Suppressor macrophage (primary cell): ENCODE measurements around the gene NDUFS6.
"Not testable (repeated sequence)": the region's sequence is repeated elsewhere in the genome, so short reads cannot be mapped to it uniquely, and the experiment has no call there.

Source experiments
- DNase-seq, 4 experiments: peaks; one replicate each; pipeline ENCODE4 v3.0.0-alpha.2; 2020 to 2022

The NDUFS6 gene

DNA sequence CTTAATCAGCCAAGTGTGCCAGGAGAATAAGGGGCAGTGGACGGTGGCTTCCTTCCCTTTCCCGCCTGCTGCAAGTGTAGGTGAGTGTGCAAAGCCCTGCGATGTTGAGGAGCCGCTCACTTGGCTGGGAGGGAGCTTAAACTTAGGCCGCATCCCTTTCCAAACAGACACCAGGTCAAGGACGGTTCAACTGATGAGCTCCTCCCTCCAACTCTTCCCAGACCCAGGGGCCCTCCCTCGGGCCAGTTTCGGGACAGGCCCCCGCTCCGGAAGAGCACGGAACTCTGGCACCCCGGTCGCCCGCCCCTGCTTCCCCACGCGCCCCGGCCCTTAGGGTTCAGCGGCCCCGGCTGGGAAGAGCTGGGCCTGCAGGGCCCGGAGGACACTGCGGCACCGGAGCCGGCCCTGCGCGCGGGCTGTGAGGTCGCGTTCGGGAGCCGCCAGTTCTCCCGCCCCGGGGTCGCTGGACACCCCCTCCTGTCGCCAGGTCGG lies 2.1 kb upstream of the NDUFS6 start:
- peak; percentile 50 to 78 (median 65) for DNase-seq

DNA sequence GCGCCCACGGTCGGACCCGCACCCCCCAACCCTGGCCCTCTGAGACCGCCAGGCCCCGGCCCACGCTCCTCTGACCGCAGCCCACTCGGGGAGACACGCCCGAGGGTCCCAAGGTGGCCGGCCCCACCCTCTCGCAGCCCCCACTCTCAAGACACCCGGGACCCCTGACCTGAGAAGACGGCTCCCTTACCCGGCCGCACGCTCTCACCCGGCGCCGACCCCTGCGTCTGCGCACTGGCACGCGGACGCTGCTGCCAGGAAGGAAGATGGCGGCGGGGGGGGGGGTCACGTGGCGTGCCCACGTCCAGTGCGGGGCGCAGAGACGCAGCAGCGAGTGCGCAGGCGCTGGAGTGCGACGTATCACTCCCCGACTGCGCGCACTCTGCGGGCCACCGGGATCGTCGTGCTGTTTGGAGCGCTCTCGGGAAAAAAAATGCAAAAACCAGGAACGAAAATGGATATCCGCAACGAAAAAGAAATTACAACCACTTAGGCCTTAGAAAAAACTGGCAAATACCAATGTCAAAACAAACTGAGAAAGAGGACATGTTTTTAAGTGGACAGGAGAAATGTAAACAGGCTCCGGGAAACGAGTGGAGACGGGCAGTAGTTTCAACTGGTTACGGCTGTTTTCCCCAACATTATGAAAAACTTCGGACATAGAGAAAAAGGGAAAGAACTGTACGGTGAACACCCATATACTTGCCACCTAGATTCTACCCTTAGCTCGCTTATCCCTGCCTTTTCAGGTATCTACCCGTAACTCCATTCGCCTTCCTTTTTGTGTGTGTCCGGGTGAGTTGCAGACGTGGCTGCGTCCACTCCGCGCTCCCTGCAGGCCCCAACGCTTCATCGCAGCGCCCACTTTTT lies 1.4 kb upstream of the NDUFS6 start, which contains the start of gene MRPL36:
TSS of gene MRPL36 (minus strand) at position 236 of the 870 bp plus-strand sequence. CDS start 902 bp downstream, outside the sequence.
- DNase-seq = peak; percentile 95 to 98 (median 98)

DNA sequence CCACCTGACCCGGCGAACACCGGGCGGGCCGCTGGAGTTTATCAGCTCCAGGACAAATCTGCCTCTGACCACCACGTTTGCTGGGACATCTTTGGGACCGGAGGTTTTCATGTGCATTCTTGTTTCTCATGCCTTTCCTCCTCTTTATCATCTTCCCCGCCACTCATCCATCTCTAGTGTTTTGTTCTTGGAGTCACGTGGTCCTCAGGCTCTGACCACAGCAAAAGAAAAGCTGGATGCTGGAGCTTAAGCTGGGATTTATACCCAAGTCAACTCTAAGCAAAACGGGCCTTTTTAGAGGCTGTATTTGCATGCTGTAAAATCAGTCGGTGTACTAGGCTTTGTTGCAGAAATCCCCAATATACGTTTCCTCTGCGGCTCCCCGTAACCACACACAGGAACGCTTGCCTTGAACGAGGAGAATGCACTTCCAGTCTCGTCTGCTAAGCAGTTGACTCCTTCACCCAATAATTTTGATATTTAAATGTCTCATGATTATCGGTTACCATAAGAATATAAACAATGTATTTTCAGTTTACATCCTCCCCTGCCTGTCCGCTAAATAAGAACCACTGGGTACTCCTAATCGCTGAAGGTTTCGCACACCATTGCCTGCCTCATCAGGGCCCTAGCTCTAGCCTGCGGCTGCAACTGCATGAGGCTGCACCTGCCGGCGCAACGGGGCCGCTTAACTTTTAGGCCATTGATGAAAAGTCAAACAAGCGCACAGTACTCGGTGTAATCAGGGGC lies 560 bp upstream of the NDUFS6 start:
- peak; percentile 10 to 25 (median 13) for DNase-seq

DNA sequence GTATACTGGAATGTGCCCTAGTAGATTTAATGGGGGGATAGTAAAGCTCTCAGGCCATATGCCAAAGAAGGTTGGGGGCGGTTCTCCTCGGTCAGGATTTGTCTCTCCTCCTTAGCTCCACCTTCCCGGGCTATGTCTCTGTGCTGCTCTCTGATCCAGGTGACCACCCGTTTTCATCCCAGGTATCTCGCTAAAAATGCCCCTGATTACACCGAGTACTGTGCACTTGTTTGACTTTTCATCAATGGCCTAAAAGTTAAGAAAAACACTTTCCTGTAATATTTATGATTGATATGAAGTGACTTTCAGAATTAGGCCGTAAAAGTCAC lies 724 bp downstream of the NDUFS6 start:
- DNase-seq = peak in 2 of 4 experiments; percentile 5 to 20

DNA sequence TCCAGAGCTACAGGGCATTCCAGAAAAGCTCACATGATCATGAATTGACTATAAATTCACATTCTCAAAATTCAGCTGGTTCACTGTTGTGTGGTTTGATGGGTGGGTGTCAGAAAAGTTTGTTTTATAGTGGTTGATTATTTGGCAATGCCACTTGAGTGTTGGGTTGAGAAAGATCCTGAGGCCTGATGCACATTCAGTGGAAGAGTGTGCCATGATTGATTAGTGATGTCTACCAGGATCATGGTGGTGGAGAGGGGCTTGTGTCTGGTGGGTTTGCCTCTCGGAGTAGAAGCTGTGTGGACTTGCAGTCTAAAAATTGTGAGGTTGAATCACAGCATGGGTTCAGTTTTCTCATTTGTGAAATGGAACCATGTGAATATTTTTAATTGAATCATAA lies 2.0 kb downstream of the NDUFS6 start:
- DNase-seq = no peak

DNA sequence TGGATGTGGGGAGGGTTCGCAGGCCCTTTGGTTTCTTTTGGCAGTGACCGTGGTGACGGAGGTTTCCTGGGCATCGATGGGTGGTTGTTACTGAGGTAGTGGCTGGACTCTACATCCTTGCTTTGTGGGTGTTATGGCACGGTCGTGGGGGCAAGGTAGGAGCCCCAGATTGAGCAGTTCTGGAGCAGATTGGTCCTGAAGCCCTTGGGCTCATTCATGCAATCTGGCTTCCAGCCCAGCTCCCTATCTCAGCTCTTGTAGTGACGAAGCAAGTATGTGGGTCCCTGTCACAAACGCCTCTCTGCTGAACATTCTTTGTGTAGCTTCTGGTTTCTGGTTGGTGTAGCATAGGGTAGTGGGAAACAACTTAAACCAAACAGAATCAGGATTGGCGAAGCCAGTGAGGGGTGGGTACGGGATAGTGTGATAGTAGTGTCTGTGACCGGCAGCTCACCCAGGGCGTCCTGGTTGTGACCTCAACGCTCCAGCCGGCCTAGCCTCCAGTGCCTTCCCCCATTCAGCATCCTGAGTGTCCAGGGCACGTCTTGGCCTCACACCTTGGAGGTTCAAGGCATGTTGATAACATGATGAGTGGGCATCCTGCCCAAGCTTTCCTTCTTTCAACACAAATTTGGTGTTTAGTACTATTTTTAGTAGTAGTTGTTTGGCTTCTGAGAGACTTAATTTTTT lies 2.9 kb downstream of the NDUFS6 start:
- no peak for DNase-seq

DNA sequence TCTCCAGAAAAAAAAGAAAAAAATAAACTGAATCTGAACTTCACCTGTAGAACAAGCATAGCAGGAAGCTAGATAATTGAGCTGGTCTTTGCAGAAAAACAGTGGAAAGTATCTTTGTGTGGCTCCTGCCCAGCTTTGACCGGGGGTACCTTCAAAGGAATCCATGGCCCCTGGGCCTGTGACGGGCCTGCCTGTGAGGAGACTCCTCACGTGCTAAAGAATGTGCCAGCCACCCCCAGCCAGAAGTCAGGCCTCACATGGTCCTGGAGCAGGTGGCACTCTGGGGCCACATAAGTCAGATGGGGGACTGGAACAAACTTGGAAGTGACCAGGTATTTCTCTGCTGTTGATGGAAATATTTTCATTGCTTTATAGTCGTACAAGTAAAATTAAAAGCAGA lies 4.1 kb downstream of the NDUFS6 start:
- no peak for DNase-seq

DNA sequence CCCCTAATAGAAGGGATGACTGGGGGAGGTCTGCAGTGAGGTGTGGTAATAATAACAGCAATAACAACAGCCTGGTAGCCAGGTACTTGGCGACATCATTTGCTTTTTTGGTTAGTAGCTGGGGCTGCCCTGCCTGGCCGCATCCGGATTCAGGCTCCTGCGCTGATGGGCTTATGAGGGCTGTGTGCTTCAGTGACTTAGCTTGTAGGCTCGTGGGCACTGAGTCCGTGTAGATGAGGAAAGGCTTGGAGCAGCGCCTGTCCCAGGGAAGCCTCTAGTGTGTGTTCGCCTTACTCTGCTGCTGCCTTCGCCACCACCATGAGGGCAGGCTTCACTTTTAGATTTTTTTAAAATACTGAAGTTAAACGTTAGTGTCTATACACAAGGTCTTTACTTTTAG lies 4.5 kb downstream of the NDUFS6 start:
- no peak for DNase-seq

DNA sequence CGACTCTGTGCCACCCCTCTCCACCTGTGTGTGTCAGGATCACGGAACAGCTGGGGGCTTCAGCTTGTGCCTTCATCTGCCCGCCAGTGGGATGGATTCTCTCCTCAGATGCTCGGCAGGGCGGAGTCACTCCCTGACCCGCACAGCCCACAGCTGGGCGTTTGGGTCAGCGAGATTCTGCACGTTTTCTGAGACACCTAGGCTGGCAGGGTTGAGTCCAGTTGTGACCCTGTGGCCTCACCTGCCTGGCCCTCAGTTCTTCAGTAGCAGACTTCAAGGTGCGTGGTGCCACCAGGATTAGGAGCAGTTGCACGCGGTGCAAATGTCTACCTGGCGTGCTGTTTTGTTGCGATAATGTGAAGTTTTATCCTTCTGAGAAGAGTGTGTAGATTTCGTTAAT lies 5.0 kb downstream of the NDUFS6 start:
- no peak for DNase-seq

DNA sequence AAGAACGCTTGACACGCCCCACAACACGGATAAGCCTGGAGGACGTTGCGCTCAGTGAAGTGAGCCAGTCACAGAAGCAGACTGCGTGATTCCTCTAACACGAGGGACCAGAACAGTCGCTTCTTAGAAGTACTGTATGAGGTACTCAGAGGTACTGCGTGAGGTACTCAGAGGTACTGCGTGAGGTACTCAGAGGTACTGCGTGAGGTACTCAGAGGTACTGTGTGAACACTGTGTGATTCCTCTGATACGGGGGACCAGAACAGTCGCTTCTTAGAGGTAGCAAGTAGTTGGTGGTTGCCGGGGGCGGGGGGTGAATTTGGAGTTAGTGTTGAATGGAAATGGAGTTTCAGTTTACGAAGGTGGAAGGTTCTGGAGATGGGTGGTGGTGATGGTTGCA lies 5.8 kb downstream of the NDUFS6 start:
- no peak for DNase-seq

DNA sequence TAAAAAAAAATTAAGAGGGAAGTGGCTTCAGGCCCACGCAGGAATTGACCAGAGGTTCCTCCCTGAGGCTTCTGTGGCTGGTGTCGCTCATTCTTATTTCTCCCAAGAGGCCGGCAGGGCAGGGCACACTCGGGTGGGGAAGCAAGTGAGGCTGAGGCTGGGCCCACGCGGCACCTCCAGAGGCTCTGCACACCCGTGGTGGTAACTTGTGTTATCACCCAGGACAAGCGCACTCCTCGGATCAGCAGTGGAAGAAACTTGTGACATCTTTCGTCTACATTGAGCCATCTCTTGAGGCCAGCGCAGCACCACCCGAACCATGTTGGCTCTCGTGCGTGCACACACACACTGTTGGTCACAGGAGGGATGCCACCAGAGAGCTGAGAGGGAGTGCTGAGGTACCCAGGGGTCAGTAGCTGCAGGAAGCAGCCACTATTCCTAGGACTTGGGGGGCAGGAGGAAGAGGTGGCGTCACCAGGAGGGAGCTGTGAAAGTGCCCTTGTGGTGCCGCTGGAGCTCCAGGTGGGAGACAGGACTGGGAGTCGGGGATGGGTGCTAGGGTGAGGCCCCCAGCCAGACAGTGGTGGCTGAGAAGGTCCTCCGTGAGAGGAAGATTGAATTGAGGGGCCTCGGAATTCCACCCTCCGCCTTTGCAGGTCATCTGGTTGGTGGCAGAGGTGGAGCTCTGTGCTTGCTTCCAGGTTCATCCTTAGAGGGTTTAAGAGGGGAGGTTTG lies 6.4 kb downstream of the NDUFS6 start:
- DNase-seq = peak; percentile 10 to 67 (median 56)

DNA sequence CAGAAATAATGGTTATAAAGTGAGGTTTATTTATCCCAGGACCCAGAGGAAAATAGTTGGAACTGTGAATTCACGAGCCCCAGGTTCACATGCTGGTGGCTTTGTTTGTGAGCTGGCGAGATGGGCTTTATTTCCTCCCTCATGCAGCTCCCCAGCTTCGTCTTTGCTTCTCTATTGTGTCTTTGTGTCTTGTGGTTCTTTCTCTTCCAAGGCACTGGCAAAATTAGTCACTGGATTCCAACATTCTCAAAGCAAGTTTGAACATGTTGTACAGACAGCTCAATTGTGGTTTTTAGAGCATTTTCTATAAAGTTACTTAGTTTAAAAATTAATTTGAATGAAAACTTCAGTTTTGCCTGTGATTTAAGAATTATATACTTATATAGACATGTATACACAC lies 7.2 kb downstream of the NDUFS6 start:
- DNase-seq = no peak

DNA sequence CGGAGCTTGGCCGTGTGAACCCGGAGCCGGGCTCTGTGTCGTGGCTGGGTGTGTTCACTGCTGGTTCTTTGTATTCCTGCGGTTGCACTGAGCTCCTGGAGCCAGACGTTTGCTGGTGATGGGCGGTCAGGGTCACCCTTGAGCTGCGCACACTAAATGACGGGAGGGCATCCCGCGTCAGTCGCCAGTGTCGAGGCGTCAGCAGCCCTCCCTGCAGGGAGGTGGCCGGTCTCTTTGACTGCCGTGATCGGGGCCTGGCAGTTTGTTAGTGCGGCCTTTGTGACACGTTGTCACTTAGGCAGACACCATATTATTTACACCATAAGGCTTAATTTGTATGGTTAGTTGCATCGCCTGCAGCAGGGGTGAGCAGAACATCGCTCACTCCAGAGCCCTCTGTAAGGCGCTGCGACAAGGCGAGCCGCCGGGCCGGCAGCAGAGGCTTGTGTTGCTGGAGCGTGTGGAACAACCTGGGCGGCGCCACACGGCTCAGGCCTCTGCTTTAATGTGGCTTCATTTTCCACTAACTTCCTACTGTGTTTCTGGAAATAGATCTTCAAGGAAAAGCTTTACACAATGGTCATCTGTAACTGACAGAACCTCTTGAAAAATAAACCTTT lies 8.3 kb downstream of the NDUFS6 start:
- no peak for DNase-seq

DNA sequence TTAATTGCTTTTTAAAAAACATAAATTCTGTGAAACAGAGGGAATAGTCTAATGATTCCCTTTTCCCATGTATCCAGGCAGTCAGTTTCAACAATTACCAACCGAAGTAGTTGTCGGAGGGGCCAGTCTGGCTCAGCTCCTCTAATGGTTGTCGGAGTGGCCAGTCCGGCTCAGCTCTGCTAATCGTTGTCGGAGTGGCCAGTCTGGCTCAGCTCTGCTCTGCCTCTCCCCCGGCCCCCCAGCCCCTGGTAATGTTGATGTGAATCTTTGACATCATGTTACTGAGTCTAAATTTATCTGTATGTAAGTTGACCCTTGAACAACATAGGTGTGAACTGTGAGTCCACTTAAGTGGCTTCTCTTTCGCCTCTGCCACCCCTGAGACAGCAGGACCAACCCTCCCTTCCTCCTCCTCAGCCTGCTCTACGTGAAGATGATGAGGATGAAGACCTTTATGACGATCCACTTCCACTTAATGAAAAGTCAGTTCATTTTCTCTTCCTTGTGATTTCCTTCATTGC lies 9.4 kb downstream of the NDUFS6 start:
- no peak for DNase-seq

DNA sequence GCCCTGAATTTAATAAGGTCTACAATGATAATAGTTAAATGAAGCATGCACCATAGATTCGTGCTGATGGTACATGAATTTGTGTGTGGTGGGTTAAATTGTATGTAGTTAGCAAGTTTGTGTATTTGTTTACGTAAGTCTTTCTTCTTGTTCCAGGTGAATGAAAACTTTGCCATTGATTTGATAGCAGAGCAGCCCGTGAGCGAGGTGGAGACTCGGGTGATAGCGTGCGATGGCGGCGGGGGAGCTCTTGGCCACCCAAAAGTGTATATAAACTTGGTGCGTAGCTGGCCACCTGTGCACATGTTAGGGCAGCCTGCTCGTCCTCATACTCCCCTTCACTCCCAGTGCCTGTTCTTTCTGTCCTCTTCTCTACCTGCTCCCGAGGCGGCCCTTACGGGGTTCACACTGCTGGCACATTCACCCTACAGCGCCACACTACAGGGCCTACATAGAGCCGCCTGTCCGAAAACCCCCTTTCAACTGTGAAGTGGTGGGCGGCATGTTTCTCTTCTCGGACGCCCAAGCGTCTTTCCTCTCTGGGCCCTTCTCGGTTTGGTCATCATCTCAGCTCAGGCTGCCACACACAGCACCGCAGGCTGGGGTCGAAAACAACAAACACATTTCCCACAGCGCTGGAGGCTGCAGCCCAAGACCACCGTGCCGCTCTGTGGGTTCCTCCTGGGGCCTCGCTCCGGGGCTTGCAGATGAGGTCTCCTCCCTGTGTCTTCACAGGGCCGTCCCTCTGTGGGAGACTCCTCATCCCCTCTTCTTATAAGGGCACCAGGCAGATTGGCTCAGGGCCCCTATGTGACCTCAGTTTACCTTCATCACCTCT lies 13.2 kb downstream of the NDUFS6 start:
- DNase-seq = no peak

DNA sequence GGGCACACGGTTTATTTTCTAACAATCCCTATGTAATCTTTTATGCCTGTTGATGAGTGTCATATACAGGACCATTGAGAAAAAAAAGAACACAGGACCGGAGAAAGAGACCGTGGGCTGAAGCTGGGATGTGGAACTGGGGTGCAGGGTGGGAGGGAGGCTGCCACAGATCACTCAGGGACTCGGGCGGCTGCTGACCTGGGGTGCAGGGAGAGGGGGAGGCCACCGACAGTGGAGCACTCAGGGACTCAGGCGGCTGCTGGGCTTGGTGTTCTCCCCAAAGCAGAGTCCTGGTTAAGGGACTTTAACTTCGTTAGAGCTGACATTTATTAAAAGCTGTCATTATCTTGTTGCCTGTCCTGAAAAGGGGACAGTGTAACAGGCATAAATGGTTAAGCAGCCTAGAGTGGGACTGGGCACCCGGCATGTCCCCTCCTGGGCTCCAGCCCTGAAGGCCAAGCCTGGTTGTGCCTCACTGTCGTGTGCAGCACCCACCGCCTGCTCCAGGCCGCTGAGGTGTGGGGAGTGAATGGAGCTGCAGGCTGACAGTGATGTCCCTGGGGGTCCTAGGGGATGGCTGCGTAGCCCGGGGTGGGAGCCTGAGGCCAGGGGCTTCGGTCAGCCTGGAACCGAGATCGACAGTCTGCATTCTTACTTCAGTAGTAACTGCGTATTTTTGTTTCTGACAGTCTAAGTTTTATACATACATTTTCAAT lies 14.0 kb downstream of the NDUFS6 start:
- no peak for DNase-seq

DNA sequence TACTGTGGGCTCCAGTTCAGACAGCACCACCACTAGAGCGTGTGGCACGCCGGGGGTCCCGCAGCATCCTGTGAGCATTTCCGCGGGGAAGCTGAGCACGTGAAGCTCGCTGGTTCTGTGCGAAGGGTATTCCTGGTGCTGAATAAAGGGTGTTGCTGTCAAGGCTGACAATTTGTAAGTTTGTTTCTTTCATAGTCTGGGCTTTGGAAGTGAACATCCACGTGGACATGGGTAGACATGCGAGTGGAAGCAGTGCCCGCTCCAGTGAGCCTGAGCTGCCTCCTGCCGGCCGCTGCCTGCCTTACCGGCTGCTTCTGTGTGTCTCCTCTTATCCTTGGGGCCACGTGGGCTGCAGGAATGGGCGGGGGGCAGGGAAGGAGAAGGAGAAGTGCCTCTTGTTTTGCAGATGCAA lies 14.7 kb downstream of the NDUFS6 start:
- DNase-seq = no peak

DNA sequence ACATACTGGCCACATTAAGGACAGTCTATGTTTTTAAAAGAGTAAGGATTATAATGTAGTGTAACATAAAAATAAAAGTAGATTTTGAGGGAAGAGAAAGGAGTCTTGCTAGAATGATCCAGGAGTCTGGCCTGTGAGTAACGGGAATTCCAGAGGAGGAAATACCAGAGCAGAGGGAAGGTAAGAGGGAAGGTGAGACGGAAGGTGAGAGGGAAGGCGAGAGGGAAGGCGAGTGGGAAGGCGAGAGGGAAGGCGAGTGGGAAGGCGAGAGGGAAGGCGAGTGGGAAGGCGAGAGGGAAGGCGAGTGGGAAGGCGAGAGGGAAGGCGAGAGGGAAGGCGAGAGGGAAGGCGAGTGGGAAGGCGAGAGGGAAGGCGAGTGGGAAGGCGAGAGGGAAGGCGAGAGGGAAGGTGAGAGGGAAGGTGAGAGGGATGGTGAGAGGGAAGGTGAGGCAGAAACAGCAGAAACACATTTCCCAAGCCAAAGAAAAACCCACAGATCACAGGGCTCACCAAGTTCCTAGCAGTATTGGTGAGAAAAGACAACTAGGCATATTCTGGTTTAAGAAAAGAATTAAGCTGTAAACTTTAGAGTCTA lies 15.4 kb downstream of the NDUFS6 start:
- DNase-seq = not testable (repeated sequence)

DNA sequence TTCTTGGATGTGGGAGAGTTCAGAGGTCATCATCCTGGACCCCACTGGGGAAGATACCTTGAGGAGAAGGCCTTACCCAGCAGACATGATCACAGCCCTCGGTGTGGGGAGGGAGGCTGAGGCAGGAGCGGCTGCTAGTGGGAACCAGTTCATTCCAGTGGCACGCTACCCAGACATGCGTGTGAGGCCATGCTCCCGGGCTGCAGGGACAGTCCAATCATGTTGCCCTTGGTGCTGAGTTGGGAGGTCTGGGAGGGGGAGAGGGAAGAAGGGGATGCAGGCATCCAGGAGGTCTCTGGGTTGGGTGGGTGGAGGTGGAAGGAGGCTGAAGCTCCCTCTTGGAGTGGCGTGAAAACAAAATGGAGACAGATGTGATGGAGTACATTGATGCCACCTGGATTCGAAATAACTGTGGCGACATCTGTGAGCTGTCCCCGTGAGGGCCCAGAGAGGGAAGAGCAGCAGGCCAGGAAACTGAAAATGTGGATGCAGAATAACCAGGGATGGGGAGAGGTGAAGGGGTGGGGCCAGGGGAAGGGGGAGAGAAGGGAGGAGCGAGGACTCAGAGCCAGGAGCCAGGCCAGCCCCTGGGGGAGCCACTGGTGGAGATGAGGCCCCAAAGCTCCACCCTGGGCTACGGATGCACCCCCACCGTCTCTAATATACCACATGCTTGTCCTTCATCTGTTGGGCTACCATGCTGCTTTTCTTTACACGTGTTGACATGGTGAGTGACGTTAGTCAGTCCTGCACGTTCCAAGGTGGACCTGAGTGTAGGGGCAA lies 16.2 kb downstream of the NDUFS6 start:
- no peak for DNase-seq
